AG04450 (cell line): ENCODE measurements around the gene GANC. TPM values are rescaled to one million over a fixed set of nuclear protein-coding genes. Genes with fewer than 3 reads are reported as not detected.

Source experiments
- CTCF ChIA-PET: fragments of 300-600, 350-600 bp; formaldehyde crosslinking; extraction: SDS; loops from one replicate; lab custom pipeline; 2022; ENCODE audit warnings: antibody characterized with exemption, inconsistent platforms; lab: Charles Lee
- POLR2A ChIA-PET: fragments of 350-600 bp; formaldehyde crosslinking; extraction: SDS; loops from one replicate; lab custom pipeline; 2021; ENCODE audit warnings: antibody characterized with exemption, inconsistent platforms; lab: Yijun Ruan, JAX
- DNase-seq: peaks from one replicate; pipeline ENCODE4 v3.0.0-alpha.2; 2011; ENCODE audit warnings: low read depth, low spot score
- H3K27ac ChIP-seq: one replicate; pipeline ENCODE4 v1.5.1; 2012; ENCODE audit warnings: low read depth, low read length, control low read depth
- H3K27me3 ChIP-seq: one replicate; pipeline ENCODE4 v1.6.0; 2012; ENCODE audit warnings: low read length; ENCODE audit not compliant: control insufficient read depth, insufficient read depth
- H3K4me3 ChIP-seq: 2 replicates; pipeline ENCODE4 v1.5.1; 2011; ENCODE audit warnings: mild to moderate bottlenecking, low read depth, low read length, control low read depth
- H3K9me3 ChIP-seq: 2 replicates; pipeline ENCODE4 v1.5.1; 2012; ENCODE audit warnings: low read length; ENCODE audit not compliant: control insufficient read depth, insufficient read depth
- polyA plus RNA-seq: library from polyadenylated mRNA; depleted of rRNA; stranded (reverse); fragments of >200 nt; gene quantifications from 2 replicates; pipeline ENCODE4 v1.2.3, GENCODE V29; 2011
- TF ChIP-seq, protein P1 (sequence below): IDR thresholded peaks from 2 replicates; pipeline ENCODE4 v1.5.1; 2011; ENCODE audit warnings: low read depth, low read length, control low read depth, inconsistent platforms

GANC gene
- polyA plus RNA-seq, 1 experiment = 16.5 TPM

DNA sequence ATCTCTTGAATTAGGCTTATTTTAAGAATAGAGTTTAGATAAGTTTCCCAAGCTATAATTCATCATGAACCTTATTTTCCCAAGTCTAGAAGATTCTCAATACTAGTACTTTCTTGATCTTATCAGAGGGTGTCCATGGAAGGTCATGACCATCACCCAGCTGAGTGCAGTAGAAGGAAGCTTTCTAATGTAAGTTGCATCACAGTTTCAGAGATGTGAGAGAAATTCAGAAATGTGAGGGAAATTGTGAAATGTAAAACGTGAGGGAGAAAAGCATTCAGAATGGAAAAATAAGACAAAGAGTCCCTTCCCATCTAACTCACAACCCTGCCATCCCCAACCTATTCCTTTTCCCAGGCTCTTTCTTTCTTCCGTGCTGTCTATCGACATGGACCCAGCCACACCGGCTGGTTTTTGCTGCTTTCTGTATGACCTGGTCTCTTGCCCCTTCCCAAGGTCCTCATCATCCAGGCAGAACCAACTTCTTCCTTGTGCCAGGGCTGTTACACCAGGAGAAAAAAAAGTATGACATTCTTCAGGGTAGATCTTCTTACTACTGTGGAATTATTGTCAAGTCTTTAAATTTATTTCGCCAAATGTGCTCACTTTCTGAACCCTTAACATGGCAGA is 93.0 kb downstream of the GANC start:
- CTCF ChIA-PET = no interaction called here
- DNase-seq = no peak
- Histone ChIP-seq H3K9me3 (no peaks in the 10 kb centered on the region), H3K27ac (no peak overlapping the region), H3K4me3 (no peak overlapping the region), H3K27me3 (no peaks in the 10 kb centered on the region)
- POLR2A ChIA-PET = interaction anchor here (0.7 kb wide), 1 partner anchor 108 kb away, joined by 4 read pairs; no protein-coding TSS in a partner anchor
- TF ChIP-seq, protein P1, sequence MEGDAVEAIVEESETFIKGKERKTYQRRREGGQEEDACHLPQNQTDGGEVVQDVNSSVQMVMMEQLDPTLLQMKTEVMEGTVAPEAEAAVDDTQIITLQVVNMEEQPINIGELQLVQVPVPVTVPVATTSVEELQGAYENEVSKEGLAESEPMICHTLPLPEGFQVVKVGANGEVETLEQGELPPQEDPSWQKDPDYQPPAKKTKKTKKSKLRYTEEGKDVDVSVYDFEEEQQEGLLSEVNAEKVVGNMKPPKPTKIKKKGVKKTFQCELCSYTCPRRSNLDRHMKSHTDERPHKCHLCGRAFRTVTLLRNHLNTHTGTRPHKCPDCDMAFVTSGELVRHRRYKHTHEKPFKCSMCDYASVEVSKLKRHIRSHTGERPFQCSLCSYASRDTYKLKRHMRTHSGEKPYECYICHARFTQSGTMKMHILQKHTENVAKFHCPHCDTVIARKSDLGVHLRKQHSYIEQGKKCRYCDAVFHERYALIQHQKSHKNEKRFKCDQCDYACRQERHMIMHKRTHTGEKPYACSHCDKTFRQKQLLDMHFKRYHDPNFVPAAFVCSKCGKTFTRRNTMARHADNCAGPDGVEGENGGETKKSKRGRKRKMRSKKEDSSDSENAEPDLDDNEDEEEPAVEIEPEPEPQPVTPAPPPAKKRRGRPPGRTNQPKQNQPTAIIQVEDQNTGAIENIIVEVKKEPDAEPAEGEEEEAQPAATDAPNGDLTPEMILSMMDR = no peak

DNA sequence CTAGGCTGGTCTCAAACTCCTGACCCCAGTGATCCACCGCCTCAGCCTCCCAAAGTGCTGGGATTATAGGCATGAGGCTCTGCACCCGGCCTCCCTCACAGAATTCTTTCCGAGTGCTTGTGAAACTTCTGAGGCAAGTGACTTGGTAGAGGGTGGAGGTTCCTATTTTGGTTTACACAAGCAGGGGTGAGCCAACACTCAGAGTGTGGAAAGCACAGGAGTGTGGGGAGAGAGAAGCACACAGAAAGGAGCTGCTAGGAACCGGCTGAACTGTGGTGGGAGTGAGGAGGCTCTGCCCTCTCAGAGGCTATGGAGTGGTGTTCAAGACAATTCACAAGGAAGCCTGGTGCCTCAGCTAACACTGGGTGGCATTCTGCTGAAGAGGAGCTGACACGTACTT is 94.0 kb downstream of the GANC start:
- no peaks in the 10 kb centered on the region for H3K27me3 ChIP-seq
- H3K4me3 ChIP-seq = no peak overlapping the region
- ChIA-PET CTCF (interaction anchor here (2.2 kb wide), 1 partner anchor 18 kb away, joined by 11 read pairs; no protein-coding TSS in a partner anchor), POLR2A (no interaction called here)
- no peaks in the 10 kb centered on the region for H3K9me3 ChIP-seq
- no peak for DNase-seq
- H3K27ac ChIP-seq = no peak overlapping the region
- TF ChIP-seq, protein P1 = no peak

DNA sequence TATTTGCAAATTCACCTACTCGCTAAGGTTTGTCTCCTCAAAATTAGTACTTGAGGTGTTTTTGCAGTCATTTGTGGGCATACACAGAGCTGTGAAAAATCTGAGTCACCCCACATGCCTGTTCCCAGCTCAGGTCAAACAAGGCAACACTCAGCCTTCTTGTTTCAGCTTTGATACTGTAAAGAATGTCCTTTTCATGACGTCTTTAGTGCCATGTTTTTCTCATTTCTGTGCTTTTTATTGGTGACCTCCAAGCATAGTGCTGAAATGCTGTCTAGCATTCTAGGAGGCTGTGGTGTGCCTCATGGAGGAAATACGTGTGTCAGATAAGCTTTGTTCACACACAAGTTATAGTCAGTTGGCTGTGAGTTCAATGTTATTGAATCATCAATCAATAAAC is 95.1 kb downstream of the GANC start:
- DNase-seq = no peak
- CTCF ChIA-PET = interaction anchor here (2.2 kb wide), 1 partner anchor 17 kb away, joined by 11 read pairs; no protein-coding TSS in a partner anchor
- H3K9me3 ChIP-seq = no peaks in the 10 kb centered on the region
- no peak overlapping the region for H3K4me3 ChIP-seq
- no peak overlapping the region for H3K27ac ChIP-seq
- POLR2A ChIA-PET = no interaction called here
- TF ChIP-seq, protein P1 = no peak
- H3K27me3 ChIP-seq = no peaks in the 10 kb centered on the region

DNA sequence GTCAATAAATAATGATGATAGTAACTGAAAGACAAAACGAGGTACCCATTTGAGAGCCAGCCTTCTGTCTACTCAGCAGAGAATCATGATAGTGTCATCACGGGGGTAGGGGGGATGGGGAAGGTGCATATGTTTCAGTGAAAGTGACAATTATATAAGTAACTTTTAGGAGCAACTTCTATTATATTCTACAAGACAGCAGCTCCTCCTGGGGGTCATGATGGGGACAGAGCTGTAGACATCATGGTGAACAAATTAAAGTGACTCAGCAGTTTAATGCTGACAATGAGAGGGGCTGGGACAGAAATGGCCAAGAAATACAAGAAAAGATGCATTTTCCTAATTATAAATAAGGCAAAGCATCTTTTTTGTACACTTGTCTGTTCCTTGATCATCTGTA is 98.1 kb downstream of the GANC start:
- TF ChIP-seq, protein P1 = peak; percentile 28; the same call in 1 of the 2 replicates
- Histone ChIP-seq H3K9me3 (no peaks in the 10 kb centered on the region), H3K4me3 (no peak overlapping the region), H3K27ac (no peak overlapping the region), H3K27me3 (no peaks in the 10 kb centered on the region)
- no peak for DNase-seq
- CTCF ChIA-PET = interaction anchor here (1.6 kb wide), 1 partner anchor 14 kb away, joined by 3 read pairs; no protein-coding TSS in a partner anchor
- POLR2A ChIA-PET = no interaction called here

DNA sequence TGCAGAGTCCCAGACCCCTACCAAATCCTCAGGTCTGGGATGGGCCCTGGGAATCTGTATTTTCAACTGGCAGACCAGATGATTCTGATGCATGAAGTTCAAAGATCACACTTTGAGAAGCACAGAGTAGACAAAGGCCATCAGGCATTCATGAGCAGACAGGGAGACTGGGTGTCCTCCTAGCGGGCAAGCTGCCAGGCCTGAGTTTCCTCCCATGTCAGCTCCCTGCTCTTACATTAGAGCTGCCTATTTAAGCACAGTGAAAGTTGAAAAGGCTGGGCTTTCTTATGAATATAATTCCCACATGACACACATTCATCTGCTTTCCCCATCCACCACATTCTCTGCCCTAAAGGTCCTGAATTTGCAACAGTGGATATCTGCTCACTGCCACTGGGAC is 100.3 kb downstream of the GANC start:
- POLR2A ChIA-PET = no interaction called here
- H3K9me3 ChIP-seq = peaks cover 3% of the 10 kb centered on the region; the same call in 1 of the 2 replicates
- TF ChIP-seq, protein P1 = no peak
- no peak overlapping the region for H3K27ac ChIP-seq
- H3K4me3 ChIP-seq = no peak overlapping the region
- no peaks in the 10 kb centered on the region for H3K27me3 ChIP-seq
- CTCF ChIA-PET = no interaction called here
- no peak for DNase-seq
